GM19239 (cell line): ENCODE results near the gene ADAMTS18.

Source experiments
- DNase-seq: peaks from one replicate; pipeline ENCODE4 v3.0.0; 2011; ENCODE audit warnings: low spot score; ENCODE audit not compliant: insufficient read length
- FAIRE-seq: peaks from 2 replicates; lab custom pipeline; 2011; peaks lifted over from hg19 to GRCh38; lab: Jason Lieb, UNC

Gene ADAMTS18

GRCh38 chr16:77402118-77402517 is 32.7 kb downstream of the ADAMTS18 start:
- DNase-seq (no peak), FAIRE-seq (no peak)

- no peak for FAIRE-seq
- DNase-seq = no peak
These were observed 35.3 kb downstream of the ADAMTS18 start for GRCh38 chr16:77399546-77399945.

GRCh38 chr16:77399066-77399465 is 35.8 kb downstream of the ADAMTS18 start:
- no peak for FAIRE-seq
- DNase-seq = no peak

- DNase-seq = no peak
- FAIRE-seq = no peak
These were observed 36.3 kb downstream of the ADAMTS18 start for GRCh38 chr16:77398495-77398894.

- FAIRE-seq (no peak), DNase-seq (no peak)
These were observed 38.4 kb downstream of the ADAMTS18 start for GRCh38 chr16:77396461-77396860.

GRCh38 chr16:77394699-77395098 is 40.1 kb downstream of the ADAMTS18 start:
- no peak for DNase-seq
- no peak for FAIRE-seq

GRCh38 chr16:77393955-77394354 is 40.9 kb downstream of the ADAMTS18 start:
- no peak for FAIRE-seq
- DNase-seq = no peak

GRCh38 chr16:77387815-77388209 is 47.0 kb downstream of the ADAMTS18 start:
- no peak for DNase-seq
- no peak for FAIRE-seq

GRCh38 chr16:77386831-77387814 is 47.7 kb downstream of the ADAMTS18 start:
- no peak for FAIRE-seq
- DNase-seq = no peak

GRCh38 chr16:77385481-77385880 is 49.4 kb downstream of the ADAMTS18 start:
- no peak for DNase-seq
- no peak for FAIRE-seq

- FAIRE-seq (no peak), DNase-seq (no peak)
These were observed 51.1 kb downstream of the ADAMTS18 start for GRCh38 chr16:77383606-77384187.

- FAIRE-seq (no peak), DNase-seq (no peak)
These were observed 58.5 kb downstream of the ADAMTS18 start for GRCh38 chr16:77376358-77376757.

- no peak for DNase-seq
- FAIRE-seq = no peak
These were observed 59.4 kb downstream of the ADAMTS18 start for GRCh38 chr16:77375396-77375795.

GRCh38 chr16:77374384-77374783 is 60.5 kb downstream of the ADAMTS18 start:
- DNase-seq (no peak), FAIRE-seq (no peak)

- DNase-seq (no peak), FAIRE-seq (no peak)
These were observed 61.1 kb downstream of the ADAMTS18 start for GRCh38 chr16:77373726-77374125.

GRCh38 chr16:77364770-77365169 is 70.1 kb downstream of the ADAMTS18 start:
- FAIRE-seq = no peak
- DNase-seq = no peak

- no peak for FAIRE-seq
- no peak for DNase-seq
These were observed 75.8 kb downstream of the ADAMTS18 start for GRCh38 chr16:77359065-77359502.

- DNase-seq (no peak), FAIRE-seq (no peak)
These were observed 81.1 kb downstream of the ADAMTS18 start for GRCh38 chr16:77353587-77354263.

- DNase-seq (no peak), FAIRE-seq (no peak)
These were observed 90.5 kb downstream of the ADAMTS18 start for GRCh38 chr16:77344341-77344740.

GRCh38 chr16:77336637-77337036 is 98.2 kb downstream of the ADAMTS18 start:
- DNase-seq = no peak

GRCh38 chr16:77335652-77336234 is 99.1 kb downstream of the ADAMTS18 start:
- no peak for FAIRE-seq
- no peak for DNase-seq

More at GRCh38 chr16:77336637-77337036, 98.2 kb downstream of the ADAMTS18 start:
- FAIRE-seq = no peak
